ENCODE measurements around the gene SPATA31E1. TPM values are rescaled to one million over a fixed set of nuclear protein-coding genes. Genes with fewer than 3 reads are reported as not detected.
"Not testable (repeated sequence)": the region's sequence is repeated elsewhere in the genome, so short reads cannot be mapped to it uniquely, and the experiment has no call there.

Gene SPATA31E1
- total RNA-seq, 1 experiment from 2014 or later, result not detected

- H3K27ac ChIP-seq (ENCODE audit: low read depth, low read length, poor library complexity, severe bottlenecking), result no peak overlapping the region
- POLR2A ChIA-PET (ENCODE audit: low non-redundant PET), result no interaction called here
- DNase-seq (ENCODE audit: low spot score), result peak; percentile 52
- no peaks in the 10 kb centered on the region for H3K27me3 ChIP-seq (replicated peaks; ENCODE audit: insufficient read depth, low read depth, low read length, poor library complexity)
- BruUV-seq (replicated peaks), result no TSS peak
- CTCF ChIA-PET, result no interaction called here
- TF ChIP-seq CTCF (conservative IDR thresholded peaks at IDR 0.05; ENCODE audit: low read depth, low read length) (no peak), EZH2 (IDR thresholded peaks at IDR 0.05; ENCODE audit: borderline replicate concordance, low read depth, low read length, poor library complexity, severe bottlenecking) (no peak)
- H3K4me3 ChIP-seq (ENCODE audit: low read depth, low read length, poor library complexity, severe bottlenecking), result no peak overlapping the region
- H3K36me3 ChIP-seq (ENCODE audit: insufficient read depth, low read length, poor library complexity, severe bottlenecking), result no peaks in the 10 kb centered on the region
- no peaks in the 10 kb centered on the region for H3K4me1 ChIP-seq (ENCODE audit: insufficient read depth, low read length, poor library complexity, severe bottlenecking)
- H3K9me3 ChIP-seq (ENCODE audit: low read depth, low read length, poor library complexity, severe bottlenecking), result no peaks in the 10 kb centered on the region
- intact Hi-C loops (cut with micrococcal nuclease; ENCODE audit: unreplicated experiment), result no loop called here
Observed at GRCh38 chr9:87898151-87898550, 15.5 kb downstream of the SPATA31E1 start.

- intact Hi-C loops (cut with micrococcal nuclease; ENCODE audit: unreplicated experiment); H3K4me3 ChIP-seq (ENCODE audit: low read depth, low read length, poor library complexity, severe bottlenecking); H3K4me1 ChIP-seq (ENCODE audit: insufficient read depth, low read length, poor library complexity, severe bottlenecking); DNase-seq (ENCODE audit: low spot score); H3K36me3 ChIP-seq (ENCODE audit: insufficient read depth, low read length, poor library complexity, severe bottlenecking); POLR2A ChIA-PET (ENCODE audit: low non-redundant PET); H3K27ac ChIP-seq (ENCODE audit: low read depth, low read length, poor library complexity, severe bottlenecking); CTCF ChIA-PET; H3K9me3 ChIP-seq (ENCODE audit: low read depth, low read length, poor library complexity, severe bottlenecking); H3K27me3 ChIP-seq (replicated peaks; ENCODE audit: insufficient read depth, low read depth, low read length, poor library complexity); BruUV-seq (replicated peaks): not testable (repeated sequence)
Observed at GRCh38 chr9:87902371-87902770, 19.7 kb downstream of the SPATA31E1 start.

GRCh38 chr9:87909310-87910041 is 26.8 kb downstream of the SPATA31E1 start:
- Histone ChIP-seq H3K9me3 (ENCODE audit: low read depth, low read length, poor library complexity, severe bottlenecking) (no peaks in the 10 kb centered on the region), H3K27me3 (replicated peaks; ENCODE audit: insufficient read depth, low read depth, low read length, poor library complexity) (no peaks in the 10 kb centered on the region), H3K4me1 (ENCODE audit: insufficient read depth, low read length, poor library complexity, severe bottlenecking) (no peaks in the 10 kb centered on the region), H3K36me3 (ENCODE audit: insufficient read depth, low read length, poor library complexity, severe bottlenecking) (no peaks in the 10 kb centered on the region), H3K27ac (ENCODE audit: low read depth, low read length, poor library complexity, severe bottlenecking) (no peak overlapping the region), H3K4me3 (ENCODE audit: low read depth, low read length, poor library complexity, severe bottlenecking) (no peak overlapping the region)
- ChIA-PET CTCF (no interaction called here), POLR2A (ENCODE audit: low non-redundant PET) (no interaction called here)
- no peak for DNase-seq (ENCODE audit: low spot score)
- no TSS peak for BruUV-seq (replicated peaks)
- TF ChIP-seq CTCF (conservative IDR thresholded peaks at IDR 0.05; ENCODE audit: low read depth, low read length), result 0 out of 2 replicates have a peak, but pooled peaks have one; percentile 14
- TF ChIP-seq EZH2 (IDR thresholded peaks at IDR 0.05; ENCODE audit: borderline replicate concordance, low read depth, low read length, poor library complexity, severe bottlenecking), result no peak
- intact Hi-C loops (cut with micrococcal nuclease; ENCODE audit: unreplicated experiment), result no loop called here

- Histone ChIP-seq H3K27ac (ENCODE audit: low read depth, low read length, poor library complexity, severe bottlenecking) (no peak overlapping the region), H3K4me3 (ENCODE audit: low read depth, low read length, poor library complexity, severe bottlenecking) (no peak overlapping the region), H3K27me3 (replicated peaks; ENCODE audit: insufficient read depth, low read depth, low read length, poor library complexity) (no peaks in the 10 kb centered on the region), H3K4me1 (ENCODE audit: insufficient read depth, low read length, poor library complexity, severe bottlenecking) (no peaks in the 10 kb centered on the region), H3K9me3 (ENCODE audit: low read depth, low read length, poor library complexity, severe bottlenecking) (no peaks in the 10 kb centered on the region), H3K36me3 (ENCODE audit: insufficient read depth, low read length, poor library complexity, severe bottlenecking) (no peaks in the 10 kb centered on the region)
- no peak for DNase-seq (ENCODE audit: low spot score)
- ChIA-PET CTCF (no interaction called here), POLR2A (ENCODE audit: low non-redundant PET) (interaction anchor here (0.6 kb wide), 1 partner anchor 582 kb away, joined by 3 read pairs; no protein-coding TSS in a partner anchor)
- intact Hi-C loops (cut with micrococcal nuclease; ENCODE audit: unreplicated experiment), result no loop called here
- TF ChIP-seq EZH2 (IDR thresholded peaks at IDR 0.05; ENCODE audit: borderline replicate concordance, low read depth, low read length, poor library complexity, severe bottlenecking) (no peak), CTCF (conservative IDR thresholded peaks at IDR 0.05; ENCODE audit: low read depth, low read length) (no peak)
- no TSS peak for BruUV-seq (replicated peaks)
Observed at GRCh38 chr9:87910821-87911220, 28.1 kb downstream of the SPATA31E1 start.

- intact Hi-C loops (cut with micrococcal nuclease; ENCODE audit: unreplicated experiment); H3K4me1 ChIP-seq (ENCODE audit: insufficient read depth, low read length, poor library complexity, severe bottlenecking); H3K9me3 ChIP-seq (ENCODE audit: low read depth, low read length, poor library complexity, severe bottlenecking); H3K27ac ChIP-seq (ENCODE audit: low read depth, low read length, poor library complexity, severe bottlenecking); POLR2A ChIA-PET (ENCODE audit: low non-redundant PET); DNase-seq (ENCODE audit: low spot score); H3K4me3 ChIP-seq (ENCODE audit: low read depth, low read length, poor library complexity, severe bottlenecking); CTCF ChIA-PET; H3K27me3 ChIP-seq (replicated peaks; ENCODE audit: insufficient read depth, low read depth, low read length, poor library complexity); H3K36me3 ChIP-seq (ENCODE audit: insufficient read depth, low read length, poor library complexity, severe bottlenecking); BruUV-seq (replicated peaks): not testable (repeated sequence)
Observed at GRCh38 chr9:87917662-87918061, 35.0 kb downstream of the SPATA31E1 start, which contains the start of gene SPATA31C1. Gene SPATA31C1, plus strand, starts transcription at chr9:87917962.

All from A673 (cell line).